IMR-90 (cell line): ENCODE data around the gene RIT1. TPM values are rescaled to one million over a fixed set of nuclear protein-coding genes. Genes with fewer than 3 reads are reported as not detected.

Experiments
- ATAC-seq: fragments of 200-7000 bp; cut with Tn5 transposase; 2 replicates; pipeline ENCODE4 v1.9.1; 2020; ENCODE audit warnings: low read depth, mild to moderate bottlenecking, moderate library complexity
- BruUV-seq: library from RNA; stranded (reverse); fragments of 400-500 nt; replicated peaks from 2 replicates; lab custom pipeline; 2021; lab: Mats Ljungman, UMichigan
- CTCF ChIA-PET: fragments of 300-600 bp; formaldehyde crosslinking; extraction: SDS; loops from one replicate; lab custom pipeline; 2021; ENCODE audit warnings: antibody characterized with exemption; lab: Yijun Ruan, JAX
- POLR2A ChIA-PET: fragments of 300-600 bp; sonication (Branson Sonifier 250); formaldehyde crosslinking; loops from one replicate; lab custom pipeline; 2022; ENCODE audit warnings: antibody characterized with exemption; ENCODE audit not compliant: unreplicated experiment; lab: Charles Lee
- DNase-seq: peaks from one replicate; pipeline ENCODE4 v3.0.0; 2013
- H2AFZ ChIP-seq: replicated peaks from 2 replicates; pipeline ENCODE3; 2013; ENCODE audit warnings: low read length, mild to moderate bottlenecking; ENCODE audit not compliant: poor library complexity
- H2AK5ac ChIP-seq: 2 replicates; pipeline ENCODE4 v1.6.1; 2013; ENCODE audit warnings: low read depth, low read length, inconsistent platforms
- H2AK9ac ChIP-seq: replicated peaks from 2 replicates; pipeline ENCODE3; 2013; ENCODE audit warnings: mild to moderate bottlenecking, low read depth, low read length, moderate library complexity; ENCODE audit not compliant: poor library complexity
- H2BK120ac ChIP-seq: 2 replicates; pipeline ENCODE4 v1.6.1; 2013; ENCODE audit warnings: low read depth, low read length, inconsistent platforms
- H2BK15ac ChIP-seq: 3 replicates; pipeline ENCODE4 v1.6.1; 2013; ENCODE audit warnings: low read depth, low read length, inconsistent platforms
- H2BK20ac ChIP-seq: 2 replicates; pipeline ENCODE4 v1.6.1; 2013; ENCODE audit warnings: low read depth, mild to moderate bottlenecking, inconsistent platforms, low read length, moderate library complexity
- H2BK5ac ChIP-seq: 2 replicates; pipeline ENCODE4 v1.6.1; 2013; ENCODE audit warnings: mild to moderate bottlenecking, low read depth, low read length, inconsistent platforms; ENCODE audit not compliant: poor library complexity, severe bottlenecking
- H3K14ac ChIP-seq: replicated peaks from 2 replicates; pipeline ENCODE4 v1.6.1; 2013; ENCODE audit warnings: low read depth, low read length, inconsistent platforms
- H3K18ac ChIP-seq: 2 replicates; pipeline ENCODE4 v1.6.1; 2013; ENCODE audit warnings: low read depth, low read length, control low read depth
- H3K23ac ChIP-seq: 2 replicates; pipeline ENCODE4 v1.6.1; 2013; ENCODE audit warnings: low read depth, low read length, inconsistent platforms
- H3K27ac ChIP-seq: 2 replicates; pipeline ENCODE4 v1.5.1; 2013; ENCODE audit warnings: mild to moderate bottlenecking, control low read depth, low read length; ENCODE audit not compliant: insufficient read depth
- H3K27me3 ChIP-seq: 2 replicates; pipeline ENCODE4 v1.6.1; 2013; ENCODE audit warnings: low read length; ENCODE audit not compliant: control insufficient read depth, insufficient read depth
- H3K36me3 ChIP-seq: 2 replicates; pipeline ENCODE4 v1.6.1; 2013; ENCODE audit warnings: low read length, mixed read lengths; ENCODE audit not compliant: control insufficient read depth, insufficient read depth
- H3K4ac ChIP-seq: 2 replicates; pipeline ENCODE4 v1.6.1; 2013; ENCODE audit warnings: low read depth, low read length, inconsistent platforms
- H3K4me1 ChIP-seq: 2 replicates; pipeline ENCODE4 v1.6.1; 2013; ENCODE audit warnings: low read length, mixed read lengths; ENCODE audit not compliant: control insufficient read depth, insufficient read depth
- H3K4me2 ChIP-seq: 2 replicates; pipeline ENCODE4 v1.6.1; 2013; ENCODE audit warnings: low read depth, mild to moderate bottlenecking, control low read depth, low read length, moderate library complexity
- H3K4me3 ChIP-seq: 2 replicates; pipeline ENCODE4 v1.5.1; 2013; ENCODE audit warnings: low read depth, mild to moderate bottlenecking, control low read depth, low read length, moderate library complexity; ENCODE audit not compliant: insufficient read depth
- H3K56ac ChIP-seq: 2 replicates; pipeline ENCODE4 v1.6.1; 2013; ENCODE audit warnings: low read length, inconsistent platforms; ENCODE audit not compliant: insufficient read depth; ENCODE audit errors: extremely low read depth
- H3K79me1 ChIP-seq, 2 experiments: 2 replicates each; pipeline ENCODE4 v1.6.1; 2013; ENCODE audit warnings: low read length in 2 of 2, inconsistent platforms in 1 of 2, low read depth in 1 of 2
- H3K9ac ChIP-seq: 2 replicates; pipeline ENCODE4 v1.6.1; 2013; ENCODE audit warnings: low read depth, low read length, control low read depth
- H3K9me1 ChIP-seq: 2 replicates; pipeline ENCODE4 v1.6.1; 2013; ENCODE audit warnings: low read length, inconsistent platforms; ENCODE audit not compliant: insufficient read depth
- H3K9me3 ChIP-seq: 2 replicates; pipeline ENCODE4 v1.6.1; 2013; ENCODE audit warnings: low read length; ENCODE audit not compliant: control insufficient read depth, insufficient read depth
- H4K20me1 ChIP-seq: 2 replicates; pipeline ENCODE4 v1.6.1; 2013; ENCODE audit warnings: low read length, inconsistent platforms; ENCODE audit not compliant: insufficient read depth
- H4K5ac ChIP-seq: 2 replicates; pipeline ENCODE4 v1.6.1; 2013; ENCODE audit warnings: mild to moderate bottlenecking, low read depth, low read length, control low read depth
- H4K8ac ChIP-seq, 2 experiments: 2 replicates each; pipeline ENCODE4 v1.6.1; 2013; ENCODE audit warnings: low read depth in 2 of 2, low read length in 2 of 2, control low read depth in 1 of 2, inconsistent platforms in 1 of 2
- H4K91ac ChIP-seq: 2 replicates; pipeline ENCODE4 v1.6.1; 2013; ENCODE audit warnings: low read depth, low read length, inconsistent platforms; ENCODE audit not compliant: insufficient read depth
- BHLHE40 ChIP-seq: fragments of 150-350 bp; IDR thresholded peaks from 2 replicates; pipeline ENCODE4 v1.6.1; 2016; ENCODE audit warnings: mild to moderate bottlenecking, low read depth, low read length
- CEBPB ChIP-seq: IDR thresholded peaks from 2 replicates; pipeline ENCODE4 v1.6.1; 2012; ENCODE audit warnings: low read depth, low read length, improper control_type of control experiment
- FOS ChIP-seq: fragments of 150-350 bp; IDR thresholded peaks from 2 replicates; pipeline ENCODE4 v1.6.1; 2016; ENCODE audit warnings: low read depth, low read length
- MAFK ChIP-seq: IDR thresholded peaks from 2 replicates; pipeline ENCODE4 v1.6.1; 2012; ENCODE audit warnings: low read depth, low read length, improper control_type of control experiment
- MAZ ChIP-seq: IDR thresholded peaks from 2 replicates; pipeline ENCODE4 v1.6.1; 2012; ENCODE audit warnings: low read depth, mild to moderate bottlenecking, low read length, improper control_type of control experiment, moderate library complexity, borderline replicate concordance
- RCOR1 ChIP-seq: IDR thresholded peaks from 2 replicates; pipeline ENCODE4 v1.6.1; 2012; ENCODE audit warnings: mild to moderate bottlenecking, low read length, improper control_type of control experiment; ENCODE audit not compliant: insufficient replicate concordance
- WGBS, 2 experiments: methylation state at CpG; one replicate each; pipeline versions ENCODE4 v1.1.5 to v1.1.7; 2013; ENCODE audit warnings: missing lambda C conversion rate in 2 of 2; ENCODE audit not compliant: insufficient read length in 1 of 2; ENCODE audit errors: extremely low coverage in 2 of 2; 5-methylcytosine and 5-hydroxymethylcytosine counted together
- dilution Hi-C: fragments of 300-500 bp; cut with HindIII; formaldehyde crosslinking; loops from one replicate; pipeline ENCODE4 v1.14.3; 2018; ENCODE audit warnings: low sequenced_read_pairs; ENCODE audit not compliant: unreplicated experiment
- in situ Hi-C: fragments of 300-500 bp; cut with MboI; formaldehyde crosslinking; loops from 3 replicates; pipeline ENCODE4 v1.14.3; 2019; ENCODE audit warnings: low sequenced_read_pairs, inconsistent platforms, mixed read lengths
- intact Hi-C: fragments of 100-400 bp; cut with micrococcal nuclease; formaldehyde crosslinking; loops from 2 replicates; pipeline ENCODE4 v1.10.0; 2022
- polyA plus RNA-seq, 3 experiments: library from polyadenylated mRNA; depleted of rRNA; stranded (reverse); fragments of >200 nt; gene quantifications; 2 replicates each; pipeline ENCODE4 v1.2.3, GENCODE V29; 2012; ENCODE audit warnings: low replicate concordance in 1 of 3
- total RNA-seq: library from RNA; depleted of rRNA; stranded (reverse); fragments of >200 nt; gene quantifications from 2 replicates; pipeline ENCODE4 v1.2.3, GENCODE V29; 2012

RIT1 gene
- total and polyA plus RNA-seq, 2 of the 4 experiments (the other 2 are of a cell fraction), result 29.6 to 46.8 TPM

- TF ChIP-seq MAZ (no peak), MAFK (no peak), FOS (no peak)
Measured at GRCh38 chr1:155884031-155884960, 26.9 kb downstream of the RIT1 start (continued).

GRCh38 chr1:155882766-155883165 lies 28.4 kb downstream of the RIT1 start:
- Histone ChIP-seq H2BK15ac (no peak overlapping the region), H3K4me1 (peaks cover 10% of the 10 kb centered on the region), H2AK5ac (no peak overlapping the region), H3K4ac (no peak overlapping the region), H4K91ac (no peak overlapping the region), H3K56ac (no peak overlapping the region), H3K27me3 (no peaks in the 10 kb centered on the region), H3K23ac (no peak overlapping the region), H2BK20ac (no peak overlapping the region), H2AFZ (no peak overlapping the region), H3K9ac (no peak overlapping the region), H3K79me1 (peaks cover 0 to 6% of the 10 kb centered on the region in 2 experiments; a peak in 3 of 4 replicates), H2AK9ac (no peak overlapping the region), H2BK5ac (no peak overlapping the region), H3K4me3 (no peak overlapping the region), H4K5ac (no peak overlapping the region), H3K9me3 (no peaks in the 10 kb centered on the region), H3K14ac (no peak overlapping the region), H4K20me1 (no peaks in the 10 kb centered on the region), H3K18ac (no peak overlapping the region), H4K8ac (no peak overlapping the region), H2BK120ac (no peak overlapping the region), H3K4me2 (no peak overlapping the region), H3K9me1 (no peaks in the 10 kb centered on the region), H3K36me3 (peaks cover 10% of the 10 kb centered on the region), H3K27ac (no peak overlapping the region)
- dilution Hi-C loops, result no loop called here
- intact Hi-C loops, result no loop called here
- in situ Hi-C loops, result no loop called here
- WGBS, 2 experiments, result no CpG with 5 or more reads among the region's 2 CpGs
- CTCF ChIA-PET, result interaction anchor here (0.7 to 2.0 kb wide), 2 partner anchors 9 to 11 kb away, joined by 3 to 4 read pairs; no protein-coding TSS in a partner anchor
- POLR2A ChIA-PET, result no interaction called here
- TF ChIP-seq RCOR1 (no peak), CEBPB (no peak), BHLHE40 (no peak), MAFK (no peak)
- DNase-seq (no peak), ATAC-seq (no peak)
- BruUV-seq, result no TSS peak
